Mucosa of descending colon (tissue), 3 donors: ENCODE measurements around the gene PRLH. TPM values are rescaled to one million over a fixed set of nuclear protein-coding genes. Genes with fewer than 3 reads are reported as not detected.

Experiments used
- ATAC-seq: fragments of 200-7000 bp; cut with Tn5 transposase; one replicate; pipeline ENCODE4 v1.9.1; 2020; ENCODE audit warnings: mild to moderate bottlenecking, moderate library complexity
- DNase-seq, 3 donors: peaks; one replicate each; pipeline ENCODE4 v3.0.0-alpha.2; 2020
- H3K36me3 ChIP-seq: fragments of 200-600 bp; one replicate; pipeline ENCODE4 v1.8.0; 2021; ENCODE audit warnings: low read depth, mild to moderate bottlenecking
- H3K4me1 ChIP-seq: fragments of 200-600 bp; one replicate; pipeline ENCODE4 v1.8.0; 2021; ENCODE audit warnings: low read depth, mild to moderate bottlenecking
- H3K4me3 ChIP-seq: fragments of 200-600 bp; one replicate; pipeline ENCODE4 v1.8.0; 2021; ENCODE audit warnings: mild to moderate bottlenecking
- H3K9me3 ChIP-seq: fragments of 200-600 bp; one replicate; pipeline ENCODE4 v1.8.0; 2021; ENCODE audit warnings: mild to moderate bottlenecking
- CTCF ChIP-seq: fragments of 200-600 bp; IDR thresholded peaks from one replicate; pipeline ENCODE4 v1.8.0; 2022; ENCODE audit warnings: antibody characterized with exemption, mild to moderate bottlenecking
- intact Hi-C, 2 donors: fragments of 100-400 bp; cut with DNase I in 1 of 2; cut with micrococcal nuclease in 1 of 2; formaldehyde crosslinking; loops; one replicate each; pipeline versions ENCODE4 v1.11.0 to v1.11.1; 2022; cut with DNase I, micrococcal nuclease
- total RNA-seq, 3 donors: library from RNA; stranded (reverse); fragmentation: NEBNext Ultra II Directional in 2 of 3; extraction: Animal tissue kit (Norgen Biotek cat#: 25700) in 2 of 3; gene quantifications; one replicate each; pipeline versions ENCODE4 v1.2.1 to v1.2.4, GENCODE V29; 2021 to 2023
- donor health status: DM: no; HTN: no; CAD: no; lungs with moderate emphysema.
- donor health status: DM: no; HTN: no; CAD: no.
- donor health status: DM: no; HTN: yes; CAD: no.

Gene PRLH
- total RNA-seq, 3 donors from 2014 or later, result not detected

- ATAC-seq (no peak), DNase-seq (no peak)
- H3K9me3 ChIP-seq, result no peaks in the 10 kb centered on the region
Measured at GRCh38 chr2:237530472-237531433, 35.6 kb upstream of the PRLH start.

DNA sequence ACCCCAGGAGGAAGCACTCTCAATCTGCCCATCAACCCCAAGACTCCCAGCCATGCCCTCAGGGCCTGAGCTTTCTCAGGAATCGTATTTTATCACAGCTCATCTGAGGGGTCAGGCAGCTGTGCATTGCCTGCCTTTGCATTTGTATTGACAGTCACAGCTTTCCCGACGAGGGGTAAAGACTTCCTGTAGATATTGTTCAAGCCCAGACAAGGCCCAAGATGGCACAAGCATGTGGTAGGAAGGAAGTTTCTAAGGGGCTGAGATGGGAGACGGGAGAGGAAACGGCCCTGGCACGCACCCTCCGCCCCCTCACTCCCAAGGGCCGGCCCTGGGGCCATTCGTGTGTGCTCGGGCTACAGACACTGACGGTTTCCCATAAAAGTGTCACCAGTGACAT is 34.2 kb upstream of the PRLH start:
- intact Hi-C loops, result no loop called here
- H3K4me3 ChIP-seq, result no peak overlapping the region
- no peaks in the 10 kb centered on the region for H3K9me3 ChIP-seq
- no peak for TF ChIP-seq CTCF
- H3K4me1 ChIP-seq, result no peaks in the 10 kb centered on the region
- DNase-seq (no peak), ATAC-seq (no peak)
- H3K36me3 ChIP-seq, result no peaks in the 10 kb centered on the region

More at GRCh38 chr2:237530472-237531433, 35.6 kb upstream of the PRLH start:
- no peak overlapping the region for H3K4me3 ChIP-seq
- TF ChIP-seq CTCF, result no peak
- no peaks in the 10 kb centered on the region for H3K4me1 ChIP-seq
- H3K36me3 ChIP-seq, result no peaks in the 10 kb centered on the region
- intact Hi-C loops, result no loop called here

- no peak for TF ChIP-seq CTCF
- intact Hi-C loops, result no loop called here
- no peaks in the 10 kb centered on the region for H3K4me1 ChIP-seq
- no peak for ATAC-seq
- no peak for DNase-seq
- H3K36me3 ChIP-seq, result no peaks in the 10 kb centered on the region
- no peaks in the 10 kb centered on the region for H3K9me3 ChIP-seq
- no peak overlapping the region for H3K4me3 ChIP-seq
Measured at GRCh38 chr2:237533668-237534161, 32.7 kb upstream of the PRLH start.

DNA sequence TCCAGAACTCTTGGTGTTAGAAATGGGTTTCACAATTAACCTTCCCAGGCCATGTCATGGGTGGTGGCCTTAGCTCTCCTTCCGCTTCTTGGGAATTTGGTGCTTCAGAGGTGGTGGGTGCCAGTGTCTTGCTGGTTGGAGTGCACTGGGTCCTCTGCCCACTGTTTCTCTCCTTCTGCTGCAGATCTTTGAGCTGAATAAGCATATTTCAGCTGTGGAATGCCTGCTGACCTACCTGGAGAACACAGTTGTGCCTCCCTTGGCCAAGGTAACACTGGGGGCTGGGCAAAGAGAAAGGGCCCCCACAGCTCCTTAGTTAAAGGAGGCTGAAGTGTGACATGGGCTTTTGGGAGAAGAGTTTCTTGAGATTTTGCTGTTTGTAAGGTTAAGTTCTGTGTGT is 32.0 kb upstream of the PRLH start:
- intact Hi-C loops, result no loop called here
- no peaks in the 10 kb centered on the region for H3K9me3 ChIP-seq
- no peak for DNase-seq
- no peaks in the 10 kb centered on the region for H3K36me3 ChIP-seq
- ATAC-seq, result no peak
- H3K4me1 ChIP-seq, result no peaks in the 10 kb centered on the region
- TF ChIP-seq CTCF, result no peak
- H3K4me3 ChIP-seq, result no peak overlapping the region

DNA sequence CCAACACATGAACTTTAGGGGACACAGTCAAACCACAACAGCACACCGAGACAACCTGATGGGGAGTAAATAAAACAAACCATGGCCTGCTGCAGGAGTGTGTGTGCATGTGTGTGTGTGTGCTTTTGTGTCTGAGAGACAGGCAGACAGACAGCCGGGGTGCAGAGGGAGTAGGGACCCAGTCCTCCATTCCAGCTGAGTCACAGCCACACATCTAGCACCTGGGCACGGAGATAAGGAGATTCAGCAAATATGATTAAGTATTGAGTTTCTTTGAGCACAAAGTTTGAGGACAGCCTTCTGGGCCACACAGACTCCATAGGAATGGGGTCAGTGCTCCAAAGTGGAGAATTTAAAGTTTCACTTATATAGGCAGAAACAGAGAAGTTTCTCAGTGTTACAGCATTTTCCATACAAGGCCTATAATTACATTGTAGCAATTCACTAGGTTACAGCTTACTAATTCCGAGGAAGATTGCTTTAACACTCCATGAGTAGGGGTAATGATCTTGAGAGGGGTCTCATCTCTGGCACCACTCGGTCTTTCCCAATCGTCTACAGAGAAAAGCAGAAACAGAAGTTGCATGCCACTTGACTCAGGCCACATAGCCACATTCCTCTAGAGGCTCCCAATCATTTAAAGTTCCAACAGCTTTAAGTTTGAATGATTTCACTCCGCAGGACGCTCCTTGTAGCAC is 30.8 kb upstream of the PRLH start:
- Histone ChIP-seq H3K4me1 (no peaks in the 10 kb centered on the region), H3K4me3 (no peak overlapping the region), H3K9me3 (no peaks in the 10 kb centered on the region), H3K36me3 (no peaks in the 10 kb centered on the region)
- intact Hi-C loops, result no loop called here
- no peak for DNase-seq
- no peak for ATAC-seq
- no peak for TF ChIP-seq CTCF
